Uterus (tissue), 4 donors: ENCODE results near the gene RAB43. TPM values are rescaled to one million over a fixed set of nuclear protein-coding genes. Genes with fewer than 3 reads are reported as not detected.

Experiments used
- DNase-seq, 2 donors: peaks; one replicate each; pipeline ENCODE4 v3.0.0-alpha.2; 2019 to 2020
- H3K27ac ChIP-seq, 2 donors: fragments of 200-600 bp; sonication (generic); 1 replicate in 1 of 2; 2 replicates in 1 of 2; pipeline ENCODE4 v1.5.1; 2016 to 2018
- H3K27me3 ChIP-seq, 2 donors: fragments of 200-600 bp; sonication (generic); one replicate each; pipeline ENCODE4 v1.5.1; 2018 to 2019; ENCODE audit warnings: control low read depth in 1 of 2
- H3K36me3 ChIP-seq, 2 donors: fragments of 200-600 bp; sonication (generic); one replicate each; pipeline ENCODE4 v1.5.1; 2019; ENCODE audit warnings: control low read depth in 1 of 2
- H3K4me1 ChIP-seq, 2 donors: fragments of 200-600 bp; sonication (generic); one replicate each; pipeline ENCODE4 v1.5.1; 2018 to 2019; ENCODE audit warnings: control low read depth in 1 of 2
- H3K4me3 ChIP-seq, 2 donors: fragments of 200-600 bp; sonication (generic); 1 replicate in 1 of 2; 2 replicates in 1 of 2; pipeline ENCODE4 v1.5.1; 2018 to 2019; ENCODE audit warnings: mild to moderate bottlenecking in 1 of 2
- H3K9me3 ChIP-seq, 2 donors: fragments of 200-600 bp; sonication (generic); one replicate each; pipeline ENCODE4 v1.5.1; 2019; ENCODE audit warnings: control low read depth in 1 of 2
- CTCF ChIP-seq, 4 experiments: fragments of 200-600 bp in 2 of 4; fragments of 450-650 bp in 2 of 4; sonication (generic) in 2 of 4; IDR thresholded peaks; one replicate each; pipeline ENCODE4 v1.5.1; 2016 to 2019; ENCODE audit warnings: antibody characterized with exemption in 4 of 4, mild to moderate bottlenecking in 2 of 4, moderate library complexity in 1 of 4
- POLR2A ChIP-seq, 2 donors: fragments of 450-650 bp; IDR thresholded peaks; one replicate each; pipeline ENCODE4 v1.6.1; 2016; ENCODE audit warnings: antibody characterized with exemption in 2 of 2, mild to moderate bottlenecking in 1 of 2, moderate library complexity in 1 of 2
- intact Hi-C: fragments of 100-400 bp; cut with DNase I; formaldehyde crosslinking; loops from one replicate; pipeline ENCODE4 v1.15.1; 2023; ENCODE audit warnings: low total_unique reads
- total RNA-seq, 4 donors: library from RNA; depleted of rRNA in 3 of 4; stranded (reverse); fragments of >200 nt in 3 of 4; gene quantifications; one replicate each; pipeline versions ENCODE4 v1.1.0 to v1.2.4, GENCODE V29; 2014 to 2023
- donor health status: DM: yes; HTN: yes; CAD: no.

RAB43 gene
- total RNA-seq, 4 donors from 2014 or later, result 10.8 to 38.2 (median 26.8) TPM

GRCh38 chr3:129038121-129038855 is 83.3 kb downstream of the RAB43 start:
- DNase-seq, result no peak
- no peak overlapping the region for H3K27ac ChIP-seq
- no peak overlapping the region for H3K4me3 ChIP-seq
- no peaks in the 10 kb centered on the region for H3K27me3 ChIP-seq
- no peaks in the 10 kb centered on the region for H3K9me3 ChIP-seq
- no peaks in the 10 kb centered on the region for H3K36me3 ChIP-seq
- H3K4me1 ChIP-seq, result no peaks in the 10 kb centered on the region
- intact Hi-C loops, result no loop called here
- TF ChIP-seq POLR2A (IDR thresholded peaks at IDR 0.05) (no peak), CTCF (IDR thresholded peaks at IDR 0.05) (no peak)

Other genes starting within 250 kb of the RAB43 start
- 10 to 100 TPM; 13.1 to 51.4 (median 44.5) TPM for gene ACAD9, start 242.2 kb downstream of the RAB43 start, total RNA-seq
- 1 to 10 TPM in 2 of 4 donors, under 1 TPM in 1, not detected in 1; 0.95 to 3.5 (median 2.1) TPM for gene CFAP92, start 127.7 kb downstream of the RAB43 start, total RNA-seq
- gene EFCC1, start 120.5 kb downstream of the RAB43 start, total RNA-seq, result 1 to 10 TPM; 1.2 to 9.2 (median 4.5) TPM
- under 1 TPM in 1 of 4 donors, not detected in 3; 0.35 TPM for gene GP9, start 61.0 kb downstream of the RAB43 start, total RNA-seq
- gene ISY1, start 39.3 kb upstream of the RAB43 start, total RNA-seq, result 10 to 100 TPM in 2 of 4 donors, 1 to 10 TPM in 2; 4.1 to 39.3 (median 22.3) TPM
- gene CNBP, start 62.1 kb upstream of the RAB43 start, total RNA-seq, result 100 to 1,000 TPM; 355 to 461 (median 405) TPM
- 100 to 1,000 TPM in 2 of 4 donors, 10 to 100 TPM in 2; 35.6 to 409 (median 118) TPM for gene COPG1, start 127.8 kb upstream of the RAB43 start, total RNA-seq
- 10 to 100 TPM in 3 of 4 donors, 1 to 10 TPM in 1; 2.0 to 42.9 (median 28.3) TPM for gene HMCES, start 157.1 kb upstream of the RAB43 start, total RNA-seq